ENCODE measurements around the gene ISM1.

- no peak for TF ChIP-seq POLR2A (IDR thresholded peaks at IDR 0.05; ENCODE audit: low read depth)
- TF ChIP-seq CTCF (IDR thresholded peaks at IDR 0.05): no peak
- TF ChIP-seq EP300 (IDR thresholded peaks at IDR 0.05): no peak
Measured at GRCh38 chr20:13313201-13313600, 92.1 kb downstream of the ISM1 start.

Data from esophagus muscularis mucosa (tissue), 4 donors.